22Rv1 (cell line): ENCODE measurements around the gene GAL3ST2.

Experiments used
- H3K27ac ChIP-seq: fragments of 450-650 bp; 2 replicates; pipeline ENCODE4 v1.5.1; 2017
- CTCF ChIP-seq: fragments of 450-650 bp; IDR thresholded peaks from 2 replicates; pipeline ENCODE4 v1.5.1; 2017; ENCODE audit warnings: mild to moderate bottlenecking
- ZFX ChIP-seq: fragments of 450-650 bp; IDR thresholded peaks from 2 replicates; pipeline ENCODE4 v1.6.1; 2017; ENCODE audit warnings: antibody characterized with exemption, borderline replicate concordance

The GAL3ST2 gene

GRCh38 chr2:241762321-241762932, 14.2 kb upstream of the GAL3ST2 start:
- no peak overlapping the region for H3K27ac ChIP-seq
- TF ChIP-seq CTCF = no peak
- TF ChIP-seq ZFX = no peak

- no peak for TF ChIP-seq ZFX
- TF ChIP-seq CTCF = no peak
- no peak overlapping the region for H3K27ac ChIP-seq
These were observed 13.7 kb upstream of the GAL3ST2 start for GRCh38 chr2:241762933-241763369.

- no peak overlapping the region for H3K27ac ChIP-seq
- TF ChIP-seq CTCF = no peak
These were observed 12.9 kb upstream of the GAL3ST2 start for GRCh38 chr2:241763551-241764274.

GRCh38 chr2:241764275-241765241, 12.1 kb upstream of the GAL3ST2 start:
- TF ChIP-seq ZFX = no peak
- TF ChIP-seq CTCF = no peak
- no peak overlapping the region for H3K27ac ChIP-seq

- TF ChIP-seq ZFX = no peak
- TF ChIP-seq CTCF = no peak
These were observed 9.0 kb upstream of the GAL3ST2 start for GRCh38 chr2:241767464-241768250.

GRCh38 chr2:241768251-241768711, 8.3 kb upstream of the GAL3ST2 start:
- no peak overlapping the region for H3K27ac ChIP-seq
- no peak for TF ChIP-seq ZFX
- no peak for TF ChIP-seq CTCF

More at GRCh38 chr2:241767464-241768250, 9.0 kb upstream of the GAL3ST2 start:
- H3K27ac ChIP-seq = no peak overlapping the region
